ENCODE results near the gene SDF2.
"Not testable (repeated sequence)": the region's sequence is repeated elsewhere in the genome, so short reads cannot be mapped to it uniquely, and the experiment has no call there.

Gene SDF2

GRCh38 chr17:28624148-28624547 is 37.6 kb downstream of the SDF2 start:
- no peak for DNase-seq

GRCh38 chr17:28623696-28624095 is 38.0 kb downstream of the SDF2 start:
- DNase-seq, result no peak

GRCh38 chr17:28622186-28622585 is 39.5 kb downstream of the SDF2 start:
- DNase-seq, result no peak

- no peak for DNase-seq
Observed at GRCh38 chr17:28620010-28620409, 41.7 kb downstream of the SDF2 start.

- DNase-seq, result no peak
Observed at GRCh38 chr17:28618464-28618863, 43.2 kb downstream of the SDF2 start.

GRCh38 chr17:28616281-28616680 is 45.4 kb downstream of the SDF2 start:
- DNase-seq, result no peak

- DNase-seq, result no peak
Observed at GRCh38 chr17:28615260-28615940, 46.3 kb downstream of the SDF2 start.

- DNase-seq, result no peak
Observed at GRCh38 chr17:28613931-28614381, 47.8 kb downstream of the SDF2 start, which contains the start of gene RSKR. TSS of gene RSKR (minus strand) at chr17:28614185. CDS start at chr17:28614161, 24 bp downstream.

- DNase-seq, result peak in 5 of 6 experiments; percentile 10 to 51 (median 16)
Observed at GRCh38 chr17:28612936-28613872, 48.5 kb downstream of the SDF2 start.

GRCh38 chr17:28612531-28612930 is 49.2 kb downstream of the SDF2 start:
- no peak for DNase-seq

GRCh38 chr17:28610376-28610775 is 51.3 kb downstream of the SDF2 start:
- DNase-seq, result no peak

GRCh38 chr17:28604031-28604430 is 57.7 kb downstream of the SDF2 start:
- not testable (repeated sequence) for DNase-seq

GRCh38 chr17:28599311-28600184 is 62.2 kb downstream of the SDF2 start:
- peak; percentile 45 to 77 (median 64) for DNase-seq

- DNase-seq, result peak; percentile 88 to 95 (median 92)
Observed at GRCh38 chr17:28598799-28599310, 62.9 kb downstream of the SDF2 start, which contains the start of gene SPAG5. TSS of gene SPAG5 (minus strand) at chr17:28599025. CDS start at chr17:28598946, 79 bp downstream.

- DNase-seq, result no peak
Observed at GRCh38 chr17:28598389-28598788, 63.3 kb downstream of the SDF2 start.
